ENCODE data around the gene TMIE.

DNA sequence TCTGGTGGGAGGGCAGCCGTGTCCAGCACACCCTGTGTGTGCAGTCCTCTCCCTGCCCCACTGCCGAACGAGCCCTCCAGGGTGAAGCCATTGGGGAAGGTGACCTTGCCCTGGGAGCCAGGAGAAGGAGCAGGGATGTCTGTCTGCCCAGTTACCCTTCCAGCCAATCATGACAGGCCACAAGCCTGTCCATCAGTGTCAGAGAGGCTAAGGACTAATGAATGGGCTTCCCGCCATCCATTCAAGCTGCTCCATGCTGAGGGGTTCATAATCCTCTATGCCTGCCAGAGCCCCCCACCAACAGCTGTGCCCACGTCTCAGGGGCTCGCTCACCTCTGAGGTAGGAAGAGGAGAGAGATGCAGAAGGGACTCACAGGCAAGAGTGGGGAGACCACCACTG, 22.9 kb upstream of the TMIE start:
- TF ChIP-seq CTCF (conservative IDR thresholded peaks at IDR 0.05) (no peak), EZH2 (IDR thresholded peaks at IDR 0.05; ENCODE audit: low read depth) (no peak)

Measured in PC-9 (cell line).